Skin epidermis (tissue), 12 donors: ENCODE results near the gene ADAMTS13.
A peak's percentile ranks its signal among the peaks of the same experiment; 100 is the strongest.

Source experiments
- H3K27ac ChIP-seq, 21 experiments: fragments of 200-600 bp; sonication (generic) in 11 of 21; one replicate each; pipeline ENCODE4 v1.5.0; 2020; ENCODE audit warnings: mild to moderate bottlenecking in 3 of 21, inconsistent platforms in 2 of 21, moderate library complexity in 2 of 21
- H3K4me3 ChIP-seq, 7 experiments: fragments of 200-600 bp; sonication (generic) in 2 of 7; one replicate each; pipeline ENCODE4 v1.5.0; 2020; ENCODE audit warnings: inconsistent platforms in 2 of 7, mild to moderate bottlenecking in 2 of 7, moderate library complexity in 1 of 7

ADAMTS13 gene

DNA sequence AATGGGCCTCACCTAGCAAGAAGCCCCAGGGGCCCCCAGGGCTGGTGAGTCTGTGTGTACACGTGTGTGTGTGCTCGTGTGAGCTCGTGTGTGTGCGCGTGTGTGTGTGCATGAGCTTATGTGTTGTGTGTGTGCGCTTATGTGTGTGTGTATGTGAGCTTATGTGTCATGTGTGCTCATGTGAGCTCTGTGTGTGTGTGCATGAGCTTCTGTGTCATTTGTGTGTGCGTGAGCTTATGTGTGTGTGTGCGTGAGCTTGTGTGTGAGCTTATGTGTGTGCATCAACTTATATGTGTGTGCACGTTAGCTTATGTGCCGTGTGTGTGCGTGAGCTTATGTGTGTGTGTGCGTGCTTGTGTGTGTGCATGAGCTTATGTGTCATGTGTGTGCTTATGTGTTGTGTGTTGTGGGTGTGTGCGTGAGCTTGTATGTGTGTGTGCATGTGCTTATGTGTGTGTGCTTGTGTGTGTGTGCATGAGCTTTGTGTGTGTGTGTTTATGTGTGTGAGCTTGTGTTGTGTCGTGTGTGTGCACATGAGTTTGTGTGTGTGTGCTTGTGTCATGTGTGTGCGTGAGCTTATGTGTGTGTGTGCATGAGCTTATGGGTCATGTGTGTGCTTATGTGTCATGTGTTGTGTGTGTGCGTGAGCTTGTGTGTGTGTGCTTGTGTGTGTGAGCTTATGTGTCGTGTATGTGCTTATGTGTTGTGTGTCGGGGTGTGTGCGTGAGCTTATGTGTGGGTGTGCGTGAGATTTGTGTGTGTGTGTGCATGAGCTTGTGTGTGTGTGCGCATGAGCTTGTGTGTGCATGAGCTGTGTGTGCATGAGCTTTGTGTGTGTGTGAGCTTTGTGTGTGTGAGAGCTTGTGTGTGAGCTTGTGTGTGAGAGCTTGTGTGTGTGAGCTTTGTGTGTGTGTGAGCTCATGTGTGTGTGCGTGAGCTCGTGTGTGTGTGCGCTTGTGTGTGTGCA lies 73.4 kb downstream of the ADAMTS13 start:
- Histone ChIP-seq H3K27ac (no peak overlapping the region), H3K4me3 (no peak overlapping the region)

GRCh38 chr9:133496861-133497842 lies 75.0 kb downstream of the ADAMTS13 start:
- Histone ChIP-seq H3K27ac (no peak overlapping the region), H3K4me3 (no peak overlapping the region)

GRCh38 chr9:133499132-133499891 lies 77.1 kb downstream of the ADAMTS13 start:
- Histone ChIP-seq H3K27ac (no peak overlapping the region), H3K4me3 (no peak overlapping the region)

DNA sequence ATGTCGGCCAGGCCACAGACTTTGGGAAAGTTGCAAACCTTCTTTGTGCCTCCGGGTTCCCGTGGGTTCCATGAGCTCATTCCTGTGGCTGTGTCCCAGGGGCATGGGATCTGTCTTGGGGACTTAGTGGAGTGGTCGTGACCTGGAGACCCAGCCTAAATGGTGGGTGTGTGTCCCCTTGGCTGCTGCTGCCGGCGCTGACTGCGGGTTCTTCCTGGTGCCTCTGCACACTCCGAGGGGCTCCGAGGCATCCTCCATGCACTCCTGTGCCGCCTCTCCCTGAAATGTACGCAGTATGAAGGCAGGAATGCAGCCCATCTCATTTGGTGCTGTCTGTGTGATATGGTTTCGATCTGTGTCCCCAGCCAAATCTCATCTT lies 77.7 kb downstream of the ADAMTS13 start:
- Histone ChIP-seq H3K4me3 (no peak overlapping the region), H3K27ac (no peak overlapping the region)

DNA sequence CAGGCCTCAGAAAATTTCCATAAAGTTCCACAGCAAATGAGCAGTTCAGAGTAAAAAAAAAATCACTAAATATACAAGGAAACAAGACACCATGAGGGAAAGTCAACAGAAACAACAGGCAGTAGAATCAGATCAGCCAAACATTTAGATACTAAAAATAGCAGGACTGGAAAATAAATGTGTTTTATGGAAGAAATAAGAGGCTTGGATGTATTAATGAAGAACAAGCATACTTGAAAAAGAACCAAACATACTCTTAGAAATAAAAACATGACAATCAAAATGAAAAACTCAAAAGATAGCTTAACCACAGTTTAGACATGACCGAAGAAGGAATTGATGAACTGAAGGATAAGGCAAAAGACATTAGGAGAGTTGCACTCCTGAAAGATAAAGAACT lies 79.9 kb downstream of the ADAMTS13 start:
- Histone ChIP-seq H3K27ac (no peak overlapping the region), H3K4me3 (no peak overlapping the region)

DNA sequence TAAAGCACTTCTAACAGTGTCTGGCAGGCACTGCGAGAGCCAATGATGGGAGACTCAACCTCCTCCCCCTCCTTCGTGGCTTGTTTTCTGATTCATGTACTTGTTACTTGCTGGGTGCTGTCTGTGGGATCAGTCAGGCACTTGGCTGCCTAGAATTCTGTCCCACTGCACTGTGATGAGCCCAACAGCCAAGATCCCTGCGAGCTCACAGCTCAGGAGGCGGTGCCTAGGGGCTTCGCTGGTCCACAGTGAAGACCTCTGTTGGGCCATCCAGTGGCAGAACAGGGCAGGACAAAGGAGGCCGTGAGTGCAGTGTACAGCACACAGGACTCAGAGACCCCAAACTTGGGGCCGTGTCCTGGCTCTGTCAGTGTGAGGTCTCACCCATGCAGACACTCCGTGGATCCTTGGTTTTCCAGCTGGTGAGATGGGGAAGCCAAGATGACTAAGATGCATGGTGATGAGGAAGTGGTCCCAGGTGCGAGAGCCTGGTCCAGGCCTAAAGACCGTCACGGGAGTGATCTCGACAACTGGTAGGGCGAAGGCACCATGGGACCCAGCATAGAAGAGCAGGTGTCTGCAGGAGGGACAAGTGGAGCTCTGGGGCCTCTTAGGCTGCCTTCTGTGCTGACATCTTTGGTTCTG lies 83.1 kb downstream of the ADAMTS13 start:
- peak overlapping the region in 5 of 21 experiments; percentile 3 to 40 (median 31) for H3K27ac ChIP-seq
- H3K4me3 ChIP-seq = no peak overlapping the region

GRCh38 chr9:133505901-133506652 lies 83.9 kb downstream of the ADAMTS13 start:
- H3K27ac ChIP-seq = peak overlapping the region in 9 of 21 experiments; percentile 3 to 58 (median 31)
- no peak overlapping the region for H3K4me3 ChIP-seq

- Histone ChIP-seq H3K4me3 (no peak overlapping the region), H3K27ac (peak overlapping the region in 9 of 21 experiments; percentile 9 to 58 (median 31))
Observed at GRCh38 chr9:133506653-133507038, 84.5 kb downstream of the ADAMTS13 start.

GRCh38 chr9:133507246-133507965 lies 85.2 kb downstream of the ADAMTS13 start:
- no peak overlapping the region for H3K4me3 ChIP-seq
- peak overlapping the region in 5 of 21 experiments; percentile 9 to 45 (median 31) for H3K27ac ChIP-seq

DNA sequence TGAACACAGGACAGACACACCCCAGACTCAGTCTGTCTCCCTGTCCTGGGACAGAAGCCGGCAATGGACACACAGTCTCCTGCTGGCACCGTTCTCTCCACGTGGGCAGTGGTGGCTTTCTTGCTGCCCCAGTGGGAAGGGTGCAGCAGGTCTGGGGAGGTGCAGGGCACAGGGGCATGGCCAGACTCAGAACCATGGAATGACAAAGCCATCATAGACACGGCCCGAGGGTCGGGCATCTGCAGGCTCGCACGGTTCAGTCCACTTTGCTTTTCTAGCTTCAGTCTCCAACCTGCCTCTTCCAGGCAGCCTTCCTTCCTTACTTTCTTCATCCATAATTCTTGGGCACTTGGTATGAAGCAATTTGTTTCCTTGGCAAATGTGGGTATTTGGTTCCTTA lies 85.9 kb downstream of the ADAMTS13 start:
- no peak overlapping the region for H3K27ac ChIP-seq
- no peak overlapping the region for H3K4me3 ChIP-seq
